Naive thymus-derived CD4-positive, alpha-beta T cell (primary cell): ENCODE results near the gene ADORA3. TPM values are rescaled to one million over a fixed set of nuclear protein-coding genes. Genes with fewer than 3 reads are reported as not detected.

Experiments
- ATAC-seq: fragments of 150-1000 bp; cut with Tn5 transposase; 2 replicates; pipeline ENCODE4 v1.10.0; 2021; ENCODE audit warnings: mild to moderate bottlenecking, moderate library complexity
- CTCF ChIA-PET: fragments of 350-600 bp; sonication (Branson Sonifier 250); formaldehyde crosslinking; loops from one replicate; lab custom pipeline; 2021; ENCODE audit warnings: antibody characterized with exemption; lab: Charles Lee
- POLR2A ChIA-PET: fragments of 350-600 bp; sonication (Branson Sonifier 250); formaldehyde crosslinking; loops from one replicate; lab custom pipeline; 2021; ENCODE audit warnings: antibody characterized with exemption, inconsistent platforms; lab: Charles Lee
- DNase-seq, 9 donors: peaks; one replicate each; pipeline versions ENCODE4 v3.0.0 to v3.0.0-alpha.2; 2020 to 2022; ENCODE audit warnings: mixed read lengths in 1 of 9
- H3K27ac ChIP-seq: one replicate; pipeline ENCODE4 v1.7.0; 2013; ENCODE audit warnings: mild to moderate bottlenecking, low read depth, low read length, moderate library complexity
- H3K27me3 ChIP-seq, 2 donors: one replicate each; pipeline ENCODE4 v1.7.0; 2013; ENCODE audit warnings: low read length in 2 of 2, mild to moderate bottlenecking in 2 of 2, moderate library complexity in 2 of 2; ENCODE audit not compliant: control insufficient read depth in 2 of 2, insufficient read depth in 2 of 2
- H3K36me3 ChIP-seq, 3 experiments: 1 replicate in 2 of 3; 2 replicates in 1 of 3; pipeline ENCODE4 v1.7.0; 2013; ENCODE audit warnings: low read length in 3 of 3, mild to moderate bottlenecking in 3 of 3, moderate library complexity in 1 of 3; ENCODE audit not compliant: insufficient read depth in 3 of 3, control insufficient read depth in 2 of 3
- H3K4me1 ChIP-seq, 2 donors: one replicate each; pipeline ENCODE4 v1.7.0; 2013; ENCODE audit warnings: low read length in 2 of 2, mild to moderate bottlenecking in 2 of 2, moderate library complexity in 1 of 2; ENCODE audit not compliant: control insufficient read depth in 2 of 2, insufficient read depth in 2 of 2
- H3K4me3 ChIP-seq: 2 replicates; pipeline ENCODE4 v1.7.0; 2013; ENCODE audit warnings: mild to moderate bottlenecking, low read length
- H3K9me3 ChIP-seq, 3 experiments: 1 replicate in 2 of 3; 2 replicates in 1 of 3; pipeline ENCODE4 v1.7.0; 2013; ENCODE audit warnings: low read length in 3 of 3; ENCODE audit not compliant: control insufficient read depth in 2 of 3
- H3K27ac Mint-ChIP-seq, 9 donors: one replicate each; pipeline ENCODE4 v1.8.0; 2020 to 2022; ENCODE audit warnings: mixed read lengths in 9 of 9, mild to moderate bottlenecking in 8 of 9, moderate library complexity in 5 of 9, inconsistent platforms in 2 of 9
- H3K27me3 Mint-ChIP-seq, 5 donors: one replicate each; pipeline ENCODE4 v1.8.0; 2021 to 2022; ENCODE audit warnings: mixed read lengths in 5 of 5, mild to moderate bottlenecking in 1 of 5
- H3K36me3 Mint-ChIP-seq, 5 donors: one replicate each; pipeline ENCODE4 v1.8.0; 2020 to 2022; ENCODE audit warnings: mixed read lengths in 5 of 5, mild to moderate bottlenecking in 3 of 5, inconsistent platforms in 1 of 5
- H3K4me1 Mint-ChIP-seq, 7 donors: one replicate each; pipeline ENCODE4 v1.8.0; 2020 to 2022; ENCODE audit warnings: mixed read lengths in 7 of 7, mild to moderate bottlenecking in 3 of 7, inconsistent platforms in 1 of 7
- H3K4me3 Mint-ChIP-seq, 10 donors: one replicate each; pipeline ENCODE4 v1.8.0; 2020 to 2022; ENCODE audit warnings: mild to moderate bottlenecking in 10 of 10, mixed read lengths in 10 of 10, moderate library complexity in 6 of 10, inconsistent platforms in 2 of 10
- H3K9me3 Mint-ChIP-seq, 11 donors: one replicate each; pipeline ENCODE4 v1.8.0; 2020 to 2022; ENCODE audit warnings: mixed read lengths in 11 of 11, mild to moderate bottlenecking in 4 of 11, inconsistent platforms in 1 of 11, moderate library complexity in 1 of 11
- intact Hi-C, 2 donors: fragments of 100-400 bp; cut with micrococcal nuclease; formaldehyde crosslinking; loops; one replicate each; pipeline ENCODE4 v1.15.1; 2023
- polyA plus RNA-seq, 2 donors: library from polyadenylated mRNA; unstranded; fragments of 300-500 nt; fragmentation: Illumina TruSeq; gene quantifications; one replicate each; pipeline ENCODE4 v1.2.3, GENCODE V29; 2021
- total RNA-seq, 6 experiments: library from RNA in 5 of 6; stranded (reverse) in 5 of 6; gene quantifications; 1 replicate in 5 of 6; 2 replicates in 1 of 6; pipeline ENCODE4 v1.2.3 and lab custom pipeline; 2021 to 2026

The ADORA3 gene
- total and polyA plus RNA-seq, 7 experiments from 2014 or later = 0.66 to 1.6 (median 1.0) TPM; not detected in 4

GRCh38 chr1:111516005-111516535 lies 12.6 kb upstream of the ADORA3 start:
- no peaks in the 10 kb centered on the region for H3K9me3 Mint-ChIP-seq
- intact Hi-C loops = loop anchor here (1.0 to 5.0 kb wide), 2 partner anchors 8 to 41 kb away; no protein-coding TSS in a partner anchor

GRCh38 chr1:111515291-111516004 lies 12.0 kb upstream of the ADORA3 start:
- peak overlapping the region; percentile 43 for H3K27ac ChIP-seq
- intact Hi-C loops = loop anchor here (1.0 to 5.0 kb wide), 2 partner anchors 7 to 42 kb away; no protein-coding TSS in a partner anchor
- H3K36me3 Mint-ChIP-seq = no peaks in the 10 kb centered on the region
- H3K4me3 ChIP-seq = peak overlapping the region; percentile 53
- H3K9me3 Mint-ChIP-seq = no peaks in the 10 kb centered on the region
- H3K27me3 Mint-ChIP-seq = no peaks in the 10 kb centered on the region
- ChIA-PET POLR2A (interaction anchor here (1.3 to 3.2 kb wide), 2 partner anchors 7 to 85 kb away, joined by 6 to 18 read pairs; no protein-coding TSS in a partner anchor), CTCF (interaction anchor here (0.6 to 2.2 kb wide), 4 partner anchors 12 to 229 kb away, joined by 3 to 8 read pairs (median 4); partner anchors contain the start of genes ADORA3 and TMIGD3)
- ATAC-seq (peak; percentile 35), DNase-seq (no peak)
- no peaks in the 10 kb centered on the region for H3K36me3 ChIP-seq
- H3K27ac Mint-ChIP-seq = peak overlapping the region in 7 of 9 donors; percentile 41 to 90 (median 76)
- no peaks in the 10 kb centered on the region for H3K27me3 ChIP-seq
- H3K9me3 ChIP-seq = no peaks in the 10 kb centered on the region
- H3K4me1 Mint-ChIP-seq = peaks cover 27 to 42% (median 38%) of the 10 kb centered on the region in 7 donors
- H3K4me3 Mint-ChIP-seq = peak overlapping the region; percentile 50 to 89 (median 84)
- H3K4me1 ChIP-seq = peaks cover 44 to 49% of the 10 kb centered on the region in 2 donors

More at GRCh38 chr1:111516005-111516535, 12.6 kb upstream of the ADORA3 start:
- DNase-seq (peak in 8 of 9 donors; percentile 23 to 69 (median 62)), ATAC-seq (peak; percentile 79)
- ChIA-PET CTCF (interaction anchor here (0.6 to 2.7 kb wide), 9 partner anchors 8 to 232 kb away, joined by 3 to 25 read pairs (median 3); partner anchors contain the start of genes ADORA3 and TMIGD3), POLR2A (interaction anchor here (0.5 to 3.2 kb wide), 8 partner anchors 8 to 241 kb away, joined by 3 to 18 read pairs (median 4); partner anchors contain the start of genes ADORA3 and TMIGD3)
- H3K27me3 ChIP-seq = no peaks in the 10 kb centered on the region
- H3K9me3 ChIP-seq = no peaks in the 10 kb centered on the region
- H3K27me3 Mint-ChIP-seq = peaks cover 0 to 2% (median 0%) of the 10 kb centered on the region in 5 donors
- no peaks in the 10 kb centered on the region for H3K36me3 ChIP-seq
- peak overlapping the region; percentile 53 for H3K4me3 ChIP-seq
- H3K4me3 Mint-ChIP-seq = peak overlapping the region; percentile 71 to 89 (median 84)
- no peaks in the 10 kb centered on the region for H3K36me3 Mint-ChIP-seq
- peaks cover 38 to 43% of the 10 kb centered on the region in 2 donors for H3K4me1 ChIP-seq
- peak overlapping the region in 8 of 9 donors; percentile 69 to 90 (median 79) for H3K27ac Mint-ChIP-seq
- peaks cover 27 to 42% (median 38%) of the 10 kb centered on the region in 7 donors for H3K4me1 Mint-ChIP-seq
- peak overlapping the region; percentile 43 for H3K27ac ChIP-seq

DNA sequence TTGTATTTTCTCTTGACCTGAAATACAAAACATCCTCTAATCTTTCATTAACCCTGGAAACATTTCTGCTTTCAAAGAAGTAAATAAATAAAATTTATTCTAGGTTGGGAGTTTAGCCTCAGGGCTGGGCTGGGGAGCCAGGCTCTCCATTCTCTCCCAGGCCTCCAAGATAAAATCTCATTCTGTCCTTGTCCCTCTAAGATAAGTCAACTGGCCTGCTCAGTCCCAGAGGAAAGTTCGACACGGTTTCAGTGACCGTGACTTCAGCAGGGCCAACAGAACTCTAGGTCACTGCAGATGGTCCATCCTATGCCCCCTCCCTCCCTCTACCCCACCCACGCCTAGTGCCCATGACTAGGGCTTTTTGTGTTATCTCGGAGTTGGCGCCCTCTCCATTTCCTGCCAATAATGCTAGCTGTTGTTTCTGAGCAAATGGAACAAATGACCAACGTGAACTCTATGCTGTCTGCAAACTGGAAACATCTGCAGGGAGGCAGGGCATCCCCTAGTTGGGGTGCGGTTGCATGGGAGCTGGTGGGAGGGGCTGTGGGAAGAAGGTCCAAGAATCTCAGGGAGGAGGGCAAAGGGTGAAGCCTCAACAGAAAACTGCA lies 10.1 kb upstream of the ADORA3 start:
- ChIA-PET CTCF (interaction anchor here (1.4 kb wide), 1 partner anchor 201 kb away, joined by 4 read pairs; no protein-coding TSS in a partner anchor), POLR2A (interaction anchor here (1.3 kb wide), 1 partner anchor 91 kb away, joined by 3 read pairs; no protein-coding TSS in a partner anchor)
- no peak overlapping the region for H3K27ac ChIP-seq

GRCh38 chr1:111512931-111513330 lies 9.5 kb upstream of the ADORA3 start:
- POLR2A ChIA-PET = interaction anchor here (1.3 to 1.4 kb wide), 2 partner anchors 24 to 91 kb away, joined by 3 to 4 read pairs; no protein-coding TSS in a partner anchor
- Histone ChIP-seq H3K9me3 (no peaks in the 10 kb centered on the region), H3K4me3 (no peak overlapping the region), H3K27me3 (no peaks in the 10 kb centered on the region), H3K27ac (no peak overlapping the region), H3K36me3 (no peaks in the 10 kb centered on the region), H3K4me1 (peaks cover 50 to 61% of the 10 kb centered on the region in 2 donors)
- Mint-ChIP-seq H3K27ac (peak overlapping the region in 4 of 9 donors; percentile 22 to 79 (median 50)), H3K4me3 (no peak overlapping the region), H3K9me3 (no peaks in the 10 kb centered on the region), H3K27me3 (no peaks in the 10 kb centered on the region), H3K36me3 (no peaks in the 10 kb centered on the region), H3K4me1 (peaks cover 28 to 54% (median 46%) of the 10 kb centered on the region in 7 donors)
- CTCF ChIA-PET = interaction anchor here (0.6 kb wide), 1 partner anchor 80 kb away, joined by 3 read pairs; no protein-coding TSS in a partner anchor
- ATAC-seq (no peak), DNase-seq (no peak)
- intact Hi-C loops = no loop called here

More for the DNA sequence above, 10.1 kb upstream of the ADORA3 start:
- H3K9me3 Mint-ChIP-seq = no peaks in the 10 kb centered on the region
- H3K4me3 Mint-ChIP-seq = peak overlapping the region in 4 of 10 donors; percentile 9 to 51 (median 28)
- Histone ChIP-seq H3K4me1 (peaks cover 49 to 56% of the 10 kb centered on the region in 2 donors), H3K4me3 (no peak overlapping the region), H3K9me3 (no peaks in the 10 kb centered on the region), H3K36me3 (no peaks in the 10 kb centered on the region), H3K27me3 (no peaks in the 10 kb centered on the region)
- peaks cover 25 to 50% (median 43%) of the 10 kb centered on the region in 7 donors for H3K4me1 Mint-ChIP-seq
- intact Hi-C loops = no loop called here
- DNase-seq (no peak), ATAC-seq (no peak)
- no peaks in the 10 kb centered on the region for H3K36me3 Mint-ChIP-seq
- H3K27ac Mint-ChIP-seq = peak overlapping the region in 6 of 9 donors; percentile 28 to 76 (median 56)
- no peaks in the 10 kb centered on the region for H3K27me3 Mint-ChIP-seq

DNA sequence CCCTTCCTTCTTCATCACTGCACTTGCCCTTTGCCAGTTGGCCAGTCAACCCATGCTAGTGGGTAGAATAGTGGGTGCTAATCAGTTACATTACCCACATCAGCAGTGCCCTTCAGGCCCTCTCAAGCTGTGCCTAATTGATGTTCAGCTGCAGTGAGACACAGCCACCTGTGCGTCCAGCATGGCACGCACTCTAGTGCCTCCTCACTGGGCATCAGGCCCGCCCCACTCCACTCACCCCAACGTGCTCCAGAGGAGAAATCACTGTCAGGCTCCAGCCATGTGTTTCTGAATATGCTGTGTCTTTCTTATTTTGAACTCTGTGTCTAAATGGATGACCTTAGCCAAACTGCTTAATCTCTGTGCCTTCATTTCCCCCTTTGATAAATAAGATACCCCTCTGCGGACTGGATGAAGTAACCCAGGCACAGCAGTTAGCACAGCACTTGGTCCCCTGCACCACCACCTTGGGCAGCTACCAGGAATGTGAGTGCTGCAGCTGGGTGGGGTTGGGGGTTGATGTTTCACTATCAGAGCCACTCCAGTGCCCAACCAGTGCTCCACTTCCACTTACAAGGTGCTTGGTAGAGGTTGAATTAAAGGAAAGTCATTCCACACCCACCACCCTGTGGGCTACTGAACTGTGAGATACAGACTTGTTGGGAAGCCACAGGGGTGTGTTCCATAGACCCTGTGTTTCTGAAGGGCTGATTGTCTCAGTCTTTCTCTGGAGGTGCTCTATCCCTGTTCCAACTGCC lies 8.9 kb upstream of the ADORA3 start:
- POLR2A ChIA-PET = interaction anchor here (0.6 to 1.6 kb wide), 5 partner anchors 25 to 139 kb away, joined by 3 to 4 read pairs (median 3); no protein-coding TSS in a partner anchor
- Mint-ChIP-seq H3K4me1 (peaks cover 23 to 53% (median 45%) of the 10 kb centered on the region in 7 donors), H3K9me3 (no peaks in the 10 kb centered on the region), H3K27ac (peak overlapping the region in 7 of 9 donors; percentile 22 to 83 (median 56)), H3K36me3 (no peaks in the 10 kb centered on the region), H3K27me3 (no peaks in the 10 kb centered on the region), H3K4me3 (peak overlapping the region in 2 of 10 donors; percentile 8 to 37)
- H3K9me3 ChIP-seq = no peaks in the 10 kb centered on the region
- H3K4me3 ChIP-seq = no peak overlapping the region
- H3K4me1 ChIP-seq = peaks cover 51 to 61% of the 10 kb centered on the region in 2 donors
- DNase-seq (no peak), ATAC-seq (no peak)
- no peak overlapping the region for H3K27ac ChIP-seq
- no peaks in the 10 kb centered on the region for H3K36me3 ChIP-seq
- H3K27me3 ChIP-seq = no peaks in the 10 kb centered on the region
- CTCF ChIA-PET = interaction anchor here (0.6 to 1.0 kb wide), 6 partner anchors 81 to 257 kb away, joined by 3 to 4 read pairs (median 3); no protein-coding TSS in a partner anchor
- intact Hi-C loops = no loop called here
